Measurements from ENCODE around the gene BCOR. TPM values are rescaled to one million over a fixed set of nuclear protein-coding genes. Genes with fewer than 3 reads are reported as not detected.

Gene BCOR
- total RNA-seq, 4 donors from 2014 or later, result 20.9 to 36.0 (median 32.5) TPM

- TF ChIP-seq POLR2A (IDR thresholded peaks at IDR 0.05) (no peak), CTCF (IDR thresholded peaks at IDR 0.05) (no peak), POLR2AphosphoS5 (IDR thresholded peaks at IDR 0.05) (no peak), EP300 (IDR thresholded peaks at IDR 0.05) (no peak)
- H3K36me3 ChIP-seq, result no peaks in the 10 kb centered on the region
- no peak for DNase-seq (ENCODE audit: low spot score in 2 of 2)
- H3K9me3 ChIP-seq, result no peaks in the 10 kb centered on the region
- no peak overlapping the region for H3K27ac ChIP-seq
- 87% methylated on average over 3 of the region's 3 CpGs for WGBS
- H3K4me3 ChIP-seq, result no peak overlapping the region
- peaks cover 15% of the 10 kb centered on the region for H3K4me1 ChIP-seq
- no peaks in the 10 kb centered on the region for H3K27me3 ChIP-seq
These were observed 15.2 kb upstream of the BCOR start for GRCh38 chrX:40112996-40113395.

GRCh38 chrX:40111868-40112267 lies 14.1 kb upstream of the BCOR start:
- Histone ChIP-seq H3K27ac (no peak overlapping the region), H3K4me3 (no peak overlapping the region), H3K9me3 (no peaks in the 10 kb centered on the region), H3K27me3 (no peaks in the 10 kb centered on the region), H3K4me1 (peaks cover 26% of the 10 kb centered on the region), H3K36me3 (no peaks in the 10 kb centered on the region)
- no peak for TF ChIP-seq POLR2AphosphoS5 (IDR thresholded peaks at IDR 0.05)
- TF ChIP-seq EP300 (IDR thresholded peaks at IDR 0.05), result no peak
- no peak for TF ChIP-seq POLR2A (IDR thresholded peaks at IDR 0.05)
- TF ChIP-seq CTCF (IDR thresholded peaks at IDR 0.05), result no peak
- 69% methylated on average over 4 of the region's 4 CpGs for WGBS
- DNase-seq (ENCODE audit: low spot score in 2 of 2), result no peak

- Histone ChIP-seq H3K27me3 (no peaks in the 10 kb centered on the region), H3K4me1 (peaks cover 38% of the 10 kb centered on the region)
These were observed 11.7 kb upstream of the BCOR start for GRCh38 chrX:40109288-40110008.

GRCh38 chrX:40108959-40109287 lies 11.2 kb upstream of the BCOR start:
- H3K27me3 ChIP-seq, result no peaks in the 10 kb centered on the region
- peak overlapping the region; percentile 96 for H3K27ac ChIP-seq
- no peaks in the 10 kb centered on the region for H3K36me3 ChIP-seq
- no peaks in the 10 kb centered on the region for H3K9me3 ChIP-seq
- peak overlapping the region; percentile 72 for H3K4me3 ChIP-seq
- TF ChIP-seq POLR2AphosphoS5 (IDR thresholded peaks at IDR 0.05) (no peak), POLR2A (IDR thresholded peaks at IDR 0.05) (no peak), EP300 (IDR thresholded peaks at IDR 0.05) (no peak), CTCF (IDR thresholded peaks at IDR 0.05) (no peak)
- H3K4me1 ChIP-seq, result peaks cover 39% of the 10 kb centered on the region
- WGBS, result 3% methylated on average over 24 of the region's 48 CpGs
- DNase-seq (ENCODE audit: low spot score in 2 of 2), result peak in 1 of 2 donors; percentile 86

More at GRCh38 chrX:40109288-40110008, 11.7 kb upstream of the BCOR start:
- no peaks in the 10 kb centered on the region for H3K36me3 ChIP-seq
- H3K9me3 ChIP-seq, result no peaks in the 10 kb centered on the region
- H3K4me3 ChIP-seq, result peak overlapping the region; percentile 72
- 2% methylated on average over 21 of the region's 84 CpGs for WGBS
- H3K27ac ChIP-seq, result peak overlapping the region; percentile 96
- TF ChIP-seq EP300 (IDR thresholded peaks at IDR 0.05), result no peak
- no peak for TF ChIP-seq POLR2A (IDR thresholded peaks at IDR 0.05)
- no peak for TF ChIP-seq CTCF (IDR thresholded peaks at IDR 0.05)
- no peak for DNase-seq (ENCODE audit: low spot score in 2 of 2)

GRCh38 chrX:40108162-40108958 lies 10.6 kb upstream of the BCOR start:
- H3K27ac ChIP-seq, result peak overlapping the region; percentile 96
- TF ChIP-seq POLR2A (IDR thresholded peaks at IDR 0.05) (no peak), POLR2AphosphoS5 (IDR thresholded peaks at IDR 0.05) (no peak), CTCF (IDR thresholded peaks at IDR 0.05) (no peak), EP300 (IDR thresholded peaks at IDR 0.05) (no peak)
- DNase-seq (ENCODE audit: low spot score in 2 of 2), result no peak
- no peaks in the 10 kb centered on the region for H3K27me3 ChIP-seq
- no peaks in the 10 kb centered on the region for H3K36me3 ChIP-seq
- no peaks in the 10 kb centered on the region for H3K9me3 ChIP-seq
- H3K4me1 ChIP-seq, result peaks cover 39% of the 10 kb centered on the region
- peak overlapping the region; percentile 72 for H3K4me3 ChIP-seq
- 13% methylated on average over 28 of the region's 66 CpGs for WGBS

Data from suprapubic skin (tissue), 4 donors.